IMR-90 (cell line): ENCODE data around the gene SLC30A2. TPM values are rescaled to one million over a fixed set of nuclear protein-coding genes. Genes with fewer than 3 reads are reported as not detected.

ENCODE experiments used
- ATAC-seq: fragments of 200-7000 bp; cut with Tn5 transposase; 2 replicates; pipeline ENCODE4 v1.9.1; 2020; ENCODE audit warnings: low read depth, mild to moderate bottlenecking, moderate library complexity
- BruUV-seq: library from RNA; stranded (reverse); fragments of 400-500 nt; replicated peaks from 2 replicates; lab custom pipeline; 2021; lab: Mats Ljungman, UMichigan
- CTCF ChIA-PET: fragments of 300-600 bp; formaldehyde crosslinking; extraction: SDS; loops from one replicate; lab custom pipeline; 2021; ENCODE audit warnings: antibody characterized with exemption; lab: Yijun Ruan, JAX
- POLR2A ChIA-PET: fragments of 300-600 bp; sonication (Branson Sonifier 250); formaldehyde crosslinking; loops from one replicate; lab custom pipeline; 2022; ENCODE audit warnings: antibody characterized with exemption; ENCODE audit not compliant: unreplicated experiment; lab: Charles Lee
- DNase-seq: peaks from one replicate; pipeline ENCODE4 v3.0.0; 2013
- H2AFZ ChIP-seq: replicated peaks from 2 replicates; pipeline ENCODE3; 2013; ENCODE audit warnings: low read length, mild to moderate bottlenecking; ENCODE audit not compliant: poor library complexity
- H2AK5ac ChIP-seq: 2 replicates; pipeline ENCODE4 v1.6.1; 2013; ENCODE audit warnings: low read depth, low read length, inconsistent platforms
- H2AK9ac ChIP-seq: replicated peaks from 2 replicates; pipeline ENCODE3; 2013; ENCODE audit warnings: mild to moderate bottlenecking, low read depth, low read length, moderate library complexity; ENCODE audit not compliant: poor library complexity
- H2BK120ac ChIP-seq: 2 replicates; pipeline ENCODE4 v1.6.1; 2013; ENCODE audit warnings: low read depth, low read length, inconsistent platforms
- H2BK15ac ChIP-seq: 3 replicates; pipeline ENCODE4 v1.6.1; 2013; ENCODE audit warnings: low read depth, low read length, inconsistent platforms
- H2BK20ac ChIP-seq: 2 replicates; pipeline ENCODE4 v1.6.1; 2013; ENCODE audit warnings: low read depth, mild to moderate bottlenecking, inconsistent platforms, low read length, moderate library complexity
- H2BK5ac ChIP-seq: 2 replicates; pipeline ENCODE4 v1.6.1; 2013; ENCODE audit warnings: mild to moderate bottlenecking, low read depth, low read length, inconsistent platforms; ENCODE audit not compliant: poor library complexity, severe bottlenecking
- H3K14ac ChIP-seq: replicated peaks from 2 replicates; pipeline ENCODE4 v1.6.1; 2013; ENCODE audit warnings: low read depth, low read length, inconsistent platforms
- H3K18ac ChIP-seq: 2 replicates; pipeline ENCODE4 v1.6.1; 2013; ENCODE audit warnings: low read depth, low read length, control low read depth
- H3K23ac ChIP-seq: 2 replicates; pipeline ENCODE4 v1.6.1; 2013; ENCODE audit warnings: low read depth, low read length, inconsistent platforms
- H3K27ac ChIP-seq: 2 replicates; pipeline ENCODE4 v1.5.1; 2013; ENCODE audit warnings: mild to moderate bottlenecking, control low read depth, low read length; ENCODE audit not compliant: insufficient read depth
- H3K27me3 ChIP-seq: 2 replicates; pipeline ENCODE4 v1.6.1; 2013; ENCODE audit warnings: low read length; ENCODE audit not compliant: control insufficient read depth, insufficient read depth
- H3K36me3 ChIP-seq: 2 replicates; pipeline ENCODE4 v1.6.1; 2013; ENCODE audit warnings: low read length, mixed read lengths; ENCODE audit not compliant: control insufficient read depth, insufficient read depth
- H3K4ac ChIP-seq: 2 replicates; pipeline ENCODE4 v1.6.1; 2013; ENCODE audit warnings: low read depth, low read length, inconsistent platforms
- H3K4me1 ChIP-seq: 2 replicates; pipeline ENCODE4 v1.6.1; 2013; ENCODE audit warnings: low read length, mixed read lengths; ENCODE audit not compliant: control insufficient read depth, insufficient read depth
- H3K4me2 ChIP-seq: 2 replicates; pipeline ENCODE4 v1.6.1; 2013; ENCODE audit warnings: low read depth, mild to moderate bottlenecking, control low read depth, low read length, moderate library complexity
- H3K4me3 ChIP-seq: 2 replicates; pipeline ENCODE4 v1.5.1; 2013; ENCODE audit warnings: low read depth, mild to moderate bottlenecking, control low read depth, low read length, moderate library complexity; ENCODE audit not compliant: insufficient read depth
- H3K56ac ChIP-seq: 2 replicates; pipeline ENCODE4 v1.6.1; 2013; ENCODE audit warnings: low read length, inconsistent platforms; ENCODE audit not compliant: insufficient read depth; ENCODE audit errors: extremely low read depth
- H3K79me1 ChIP-seq, 2 experiments: 2 replicates each; pipeline ENCODE4 v1.6.1; 2013; ENCODE audit warnings: low read length in 2 of 2, inconsistent platforms in 1 of 2, low read depth in 1 of 2
- H3K9ac ChIP-seq: 2 replicates; pipeline ENCODE4 v1.6.1; 2013; ENCODE audit warnings: low read depth, low read length, control low read depth
- H3K9me1 ChIP-seq: 2 replicates; pipeline ENCODE4 v1.6.1; 2013; ENCODE audit warnings: low read length, inconsistent platforms; ENCODE audit not compliant: insufficient read depth
- H3K9me3 ChIP-seq: 2 replicates; pipeline ENCODE4 v1.6.1; 2013; ENCODE audit warnings: low read length; ENCODE audit not compliant: control insufficient read depth, insufficient read depth
- H4K20me1 ChIP-seq: 2 replicates; pipeline ENCODE4 v1.6.1; 2013; ENCODE audit warnings: low read length, inconsistent platforms; ENCODE audit not compliant: insufficient read depth
- H4K5ac ChIP-seq: 2 replicates; pipeline ENCODE4 v1.6.1; 2013; ENCODE audit warnings: mild to moderate bottlenecking, low read depth, low read length, control low read depth
- H4K8ac ChIP-seq, 2 experiments: 2 replicates each; pipeline ENCODE4 v1.6.1; 2013; ENCODE audit warnings: low read depth in 2 of 2, low read length in 2 of 2, control low read depth in 1 of 2, inconsistent platforms in 1 of 2
- H4K91ac ChIP-seq: 2 replicates; pipeline ENCODE4 v1.6.1; 2013; ENCODE audit warnings: low read depth, low read length, inconsistent platforms; ENCODE audit not compliant: insufficient read depth
- CEBPB ChIP-seq: IDR thresholded peaks from 2 replicates; pipeline ENCODE4 v1.6.1; 2012; ENCODE audit warnings: low read depth, low read length, improper control_type of control experiment
- CHD1 ChIP-seq: IDR thresholded peaks from 2 replicates; pipeline ENCODE4 v1.6.1; 2012; ENCODE audit warnings: low read depth, low read length, improper control_type of control experiment
- FOS ChIP-seq: fragments of 150-350 bp; IDR thresholded peaks from 2 replicates; pipeline ENCODE4 v1.6.1; 2016; ENCODE audit warnings: low read depth, low read length
- MAFK ChIP-seq: IDR thresholded peaks from 2 replicates; pipeline ENCODE4 v1.6.1; 2012; ENCODE audit warnings: low read depth, low read length, improper control_type of control experiment
- NFE2L2 ChIP-seq: fragments of 150-350 bp; IDR thresholded peaks from 2 replicates; pipeline ENCODE4 v1.6.1; 2016; ENCODE audit warnings: low read depth, mild to moderate bottlenecking, low read length
- RAD21 ChIP-seq: IDR thresholded peaks from 2 replicates; pipeline ENCODE4 v1.6.1; 2012; ENCODE audit warnings: low read length, improper control_type of control experiment
- RCOR1 ChIP-seq: IDR thresholded peaks from 2 replicates; pipeline ENCODE4 v1.6.1; 2012; ENCODE audit warnings: mild to moderate bottlenecking, low read length, improper control_type of control experiment; ENCODE audit not compliant: insufficient replicate concordance
- SMC3 ChIP-seq: fragments of 150-350 bp; IDR thresholded peaks from 2 replicates; pipeline ENCODE4 v1.6.1; 2016; ENCODE audit warnings: low read depth, mild to moderate bottlenecking, antibody characterized with exemption, low read length, moderate library complexity
- WGBS, 2 experiments: methylation state at CpG; one replicate each; pipeline versions ENCODE4 v1.1.5 to v1.1.7; 2013; ENCODE audit warnings: missing lambda C conversion rate in 2 of 2; ENCODE audit not compliant: insufficient read length in 1 of 2; ENCODE audit errors: extremely low coverage in 2 of 2; 5-methylcytosine and 5-hydroxymethylcytosine counted together
- dilution Hi-C: fragments of 300-500 bp; cut with HindIII; formaldehyde crosslinking; loops from one replicate; pipeline ENCODE4 v1.14.3; 2018; ENCODE audit warnings: low sequenced_read_pairs; ENCODE audit not compliant: unreplicated experiment
- in situ Hi-C: fragments of 300-500 bp; cut with MboI; formaldehyde crosslinking; loops from 3 replicates; pipeline ENCODE4 v1.14.3; 2019; ENCODE audit warnings: low sequenced_read_pairs, inconsistent platforms, mixed read lengths
- intact Hi-C: fragments of 100-400 bp; cut with micrococcal nuclease; formaldehyde crosslinking; loops from 2 replicates; pipeline ENCODE4 v1.10.0; 2022
- polyA plus RNA-seq, 3 experiments: library from polyadenylated mRNA; depleted of rRNA; stranded (reverse); fragments of >200 nt; gene quantifications; 2 replicates each; pipeline ENCODE4 v1.2.3, GENCODE V29; 2012; ENCODE audit warnings: low replicate concordance in 1 of 3
- total RNA-seq: library from RNA; depleted of rRNA; stranded (reverse); fragments of >200 nt; gene quantifications from 2 replicates; pipeline ENCODE4 v1.2.3, GENCODE V29; 2012

The SLC30A2 gene
- total and polyA plus RNA-seq, 2 of the 4 experiments (the other 2 are of a cell fraction): not detected

DNA sequence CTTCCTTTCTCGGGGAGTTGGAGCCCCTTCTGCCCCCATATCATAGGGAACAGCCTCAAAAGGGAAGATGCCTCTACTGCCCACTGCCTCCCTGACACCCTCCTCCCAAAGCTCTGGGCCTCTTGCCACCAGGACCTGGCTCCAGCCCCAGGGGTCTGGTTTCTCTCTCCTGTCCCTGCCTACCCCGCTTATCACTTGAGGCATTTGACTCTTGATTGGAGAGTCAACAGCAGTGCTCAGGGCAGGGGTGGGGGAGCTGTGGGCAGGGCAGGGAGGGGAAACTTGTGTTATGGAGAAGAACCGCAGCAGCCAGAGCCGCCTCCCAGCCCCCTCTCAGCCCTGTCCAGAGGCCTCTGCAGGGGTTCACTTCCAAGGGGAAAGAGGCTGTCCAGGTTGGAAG is 20.9 kb upstream of the SLC30A2 start:
- no peak overlapping the region for H2BK15ac ChIP-seq
- peaks cover 67% of the 10 kb centered on the region for H3K27me3 ChIP-seq
- no TSS peak for BruUV-seq
- H3K27ac ChIP-seq: no peak overlapping the region
- H3K23ac ChIP-seq: no peak overlapping the region
- H2AK5ac ChIP-seq: no peak overlapping the region
- H2AFZ ChIP-seq: no peak overlapping the region
- H2BK5ac ChIP-seq: no peak overlapping the region
- no peak overlapping the region for H3K56ac ChIP-seq
- no peak for TF ChIP-seq RCOR1
- no peak for TF ChIP-seq SMC3
- TF ChIP-seq CEBPB: no peak
- no peak for TF ChIP-seq RAD21
- TF ChIP-seq FOS: no peak
- TF ChIP-seq CHD1: no peak
- TF ChIP-seq NFE2L2: no peak
- TF ChIP-seq MAFK: no peak
- H4K20me1 ChIP-seq: no peaks in the 10 kb centered on the region
- no peaks in the 10 kb centered on the region for H3K9me1 ChIP-seq
- H3K4ac ChIP-seq: no peak overlapping the region
- H2BK120ac ChIP-seq: no peak overlapping the region
- no peaks in the 10 kb centered on the region for H3K4me1 ChIP-seq
- DNase-seq: no peak
- in situ Hi-C loops (no loop called here), intact Hi-C loops (no loop called here), dilution Hi-C loops (no loop called here)
- no peak overlapping the region for H2BK20ac ChIP-seq
- no CpG with 5 or more reads among the region's 4 CpGs for WGBS, 2 experiments
- H3K36me3 ChIP-seq: no peaks in the 10 kb centered on the region
- H3K9ac ChIP-seq: no peak overlapping the region
- no peak overlapping the region for H3K14ac ChIP-seq
- no peak overlapping the region for H4K5ac ChIP-seq
- no peak overlapping the region for H4K91ac ChIP-seq
- POLR2A ChIA-PET: no interaction called here
- H3K9me3 ChIP-seq: no peaks in the 10 kb centered on the region
- no peak overlapping the region for H3K18ac ChIP-seq
- CTCF ChIA-PET: no interaction called here
- H3K4me3 ChIP-seq: no peak overlapping the region
- H2AK9ac ChIP-seq: no peak overlapping the region
- H3K79me1 ChIP-seq: no peaks in the 10 kb centered on the region
- no peak for ATAC-seq
- no peak overlapping the region for H3K4me2 ChIP-seq
- no peak overlapping the region for H4K8ac ChIP-seq
